CD4-positive, alpha-beta T cell (primary cell): Measurements from ENCODE around the gene MAGI1. TPM values are rescaled to one million over a fixed set of nuclear protein-coding genes. Genes with fewer than 3 reads are reported as not detected.

Experiments used
- ATAC-seq: fragments of 200-7000 bp; cut with Tn5 transposase; one replicate; pipeline ENCODE4 v1.10.0; 2022; ENCODE audit warnings: mild to moderate bottlenecking; ENCODE audit not compliant: poor library complexity
- CTCF ChIA-PET: fragments of 350-600 bp; sonication (Branson Sonifier 250); formaldehyde crosslinking; loops from one replicate; lab custom pipeline; 2021; ENCODE audit warnings: antibody characterized with exemption, inconsistent platforms; lab: Charles Lee
- POLR2A ChIA-PET: fragments of 350-600 bp; sonication (Branson Sonifier 250); formaldehyde crosslinking; loops from one replicate; lab custom pipeline; 2021; ENCODE audit warnings: antibody characterized with exemption, inconsistent platforms; lab: Charles Lee
- DNase-seq, 14 experiments: peaks; one replicate each; pipeline ENCODE4 v3.0.0-alpha.2; 2013 to 2020; ENCODE audit warnings: mixed read lengths in 2 of 14
- H3K27ac ChIP-seq, 2 donors: one replicate each; pipeline versions ENCODE4 v1.5.1 to v1.7.0; 2013; ENCODE audit warnings: low read length in 2 of 2, low read depth in 1 of 2, mild to moderate bottlenecking in 1 of 2
- H3K27me3 ChIP-seq, 2 experiments: 1 replicate in 1 of 2; 2 replicates in 1 of 2; pipeline versions ENCODE4 v1.6.1 to v1.7.0; 2013; ENCODE audit warnings: low read length in 2 of 2, control low read depth in 1 of 2, mild to moderate bottlenecking in 1 of 2, moderate library complexity in 1 of 2; ENCODE audit not compliant: insufficient read depth in 2 of 2, control insufficient read depth in 1 of 2
- H3K36me3 ChIP-seq: one replicate; pipeline ENCODE4 v1.6.1; 2013; ENCODE audit warnings: low read length, control low read depth; ENCODE audit not compliant: insufficient read depth
- H3K4me1 ChIP-seq: one replicate; pipeline ENCODE4 v1.6.1; 2013; ENCODE audit warnings: low read length, control low read depth; ENCODE audit not compliant: insufficient read depth
- H3K4me3 ChIP-seq: one replicate; pipeline ENCODE4 v1.5.1; 2013; ENCODE audit warnings: mild to moderate bottlenecking, low read length, moderate library complexity
- H3K9me3 ChIP-seq, 2 experiments: 1 replicate in 1 of 2; 2 replicates in 1 of 2; pipeline versions ENCODE4 v1.6.1 to v1.7.0; 2013; ENCODE audit warnings: low read length in 2 of 2, mild to moderate bottlenecking in 2 of 2, control low read depth in 1 of 2, moderate library complexity in 1 of 2; ENCODE audit not compliant: control insufficient read depth in 1 of 2, insufficient read depth in 1 of 2
- H3K27ac Mint-ChIP-seq: one replicate; pipeline ENCODE4 v1.8.0; 2020; ENCODE audit warnings: mixed read lengths
- H3K27me3 Mint-ChIP-seq: one replicate; pipeline ENCODE4 v1.8.0; 2021; ENCODE audit warnings: mixed read lengths
- H3K36me3 Mint-ChIP-seq: one replicate; pipeline ENCODE4 v1.8.0; 2021; ENCODE audit warnings: low read depth, mixed read lengths
- H3K4me1 Mint-ChIP-seq: one replicate; pipeline ENCODE4 v1.8.0; 2021; ENCODE audit warnings: low read depth, mixed read lengths
- H3K4me3 Mint-ChIP-seq: one replicate; pipeline ENCODE4 v1.8.0; 2020; ENCODE audit warnings: mild to moderate bottlenecking, mixed read lengths
- H3K9me3 Mint-ChIP-seq: one replicate; pipeline ENCODE4 v1.8.0; 2020; ENCODE audit warnings: mixed read lengths
- CTCF ChIP-seq: fragments of 200-600 bp; IDR thresholded peaks from one replicate; pipeline ENCODE4 v1.8.0; 2022; ENCODE audit warnings: antibody characterized with exemption, mild to moderate bottlenecking
- intact Hi-C, 2 experiments: fragments of 100-400 bp; cut with DNase I in 1 of 2; cut with micrococcal nuclease in 1 of 2; formaldehyde crosslinking; loops; one replicate each; pipeline versions ENCODE4 v1.15.1 to v1.9.0; 2023 to 2025; cut with DNase I, micrococcal nuclease
- total RNA-seq, 174 experiments: library from RNA in 2 of 174; stranded (reverse) in 2 of 174; gene quantifications; one replicate each; pipeline ENCODE4 v1.2.3 and lab custom pipeline; 2021 to 2026

Gene MAGI1
- total RNA-seq, 2 experiments from 2014 or later: not detected

GRCh38 chr3:65409176-65409569, 629.5 kb downstream of the MAGI1 start:
- H3K9me3 Mint-ChIP-seq: peaks cover 7% of the 10 kb centered on the region
- H3K4me1 Mint-ChIP-seq: no peaks in the 10 kb centered on the region
- no peak overlapping the region for H3K4me3 ChIP-seq
- H3K36me3 ChIP-seq: no peaks in the 10 kb centered on the region
- intact Hi-C loops: no loop called here
- no peak overlapping the region for H3K4me3 Mint-ChIP-seq
- no peak for DNase-seq
- H3K27ac Mint-ChIP-seq: no peak overlapping the region
- H3K27me3 Mint-ChIP-seq: no peaks in the 10 kb centered on the region
- TF ChIP-seq CTCF: no peak
- no peaks in the 10 kb centered on the region for H3K27me3 ChIP-seq
- no peaks in the 10 kb centered on the region for H3K9me3 ChIP-seq
- no peaks in the 10 kb centered on the region for H3K4me1 ChIP-seq
- H3K36me3 Mint-ChIP-seq: no peaks in the 10 kb centered on the region
- no peak for ATAC-seq
- POLR2A ChIA-PET: no interaction called here
- H3K27ac ChIP-seq: no peak overlapping the region
- CTCF ChIA-PET: no interaction called here

GRCh38 chr3:65408531-65409175, 630.1 kb downstream of the MAGI1 start:
- H3K27me3 Mint-ChIP-seq: no peaks in the 10 kb centered on the region
- H3K4me1 Mint-ChIP-seq: no peaks in the 10 kb centered on the region
- no peaks in the 10 kb centered on the region for H3K36me3 Mint-ChIP-seq
- Histone ChIP-seq H3K27ac (no peak overlapping the region), H3K4me1 (no peaks in the 10 kb centered on the region), H3K9me3 (no peaks in the 10 kb centered on the region), H3K4me3 (no peak overlapping the region), H3K27me3 (no peaks in the 10 kb centered on the region), H3K36me3 (no peaks in the 10 kb centered on the region)
- no peak overlapping the region for H3K27ac Mint-ChIP-seq
- H3K4me3 Mint-ChIP-seq: no peak overlapping the region
- ChIA-PET CTCF (no interaction called here), POLR2A (no interaction called here)
- intact Hi-C loops: no loop called here
- TF ChIP-seq CTCF: no peak
- ATAC-seq: no peak
- peaks cover 7% of the 10 kb centered on the region for H3K9me3 Mint-ChIP-seq
- no peak for DNase-seq

DNA sequence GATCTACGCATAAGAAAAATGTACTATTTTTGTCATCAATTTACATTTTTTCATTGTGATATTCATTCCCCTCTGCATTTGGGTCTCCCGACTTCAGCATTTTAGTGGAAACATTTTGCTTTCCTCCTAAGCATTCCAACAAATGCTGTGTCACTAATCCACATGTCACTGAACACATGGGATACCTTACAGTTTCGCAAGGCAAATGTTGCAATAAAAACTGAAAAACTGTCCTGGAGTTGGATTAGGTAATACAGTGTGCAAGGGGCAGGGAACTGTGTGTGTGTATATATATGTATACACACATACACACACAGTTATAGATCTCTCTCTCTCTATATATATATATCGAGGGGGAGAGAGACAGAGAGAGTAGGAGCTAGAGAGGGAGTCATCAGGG, 632.2 kb downstream of the MAGI1 start:
- no peaks in the 10 kb centered on the region for H3K9me3 ChIP-seq
- ChIA-PET CTCF (no interaction called here), POLR2A (no interaction called here)
- ATAC-seq (no peak), DNase-seq (no peak)
- no peaks in the 10 kb centered on the region for H3K27me3 ChIP-seq
- Mint-ChIP-seq H3K4me3 (no peak overlapping the region), H3K36me3 (no peaks in the 10 kb centered on the region), H3K27ac (no peak overlapping the region), H3K27me3 (no peaks in the 10 kb centered on the region), H3K4me1 (no peaks in the 10 kb centered on the region), H3K9me3 (peaks cover 7% of the 10 kb centered on the region)
- TF ChIP-seq CTCF: no peak
- intact Hi-C loops: no loop called here
- H3K4me1 ChIP-seq: no peaks in the 10 kb centered on the region
- H3K4me3 ChIP-seq: no peak overlapping the region
- no peak overlapping the region for H3K27ac ChIP-seq
- no peaks in the 10 kb centered on the region for H3K36me3 ChIP-seq
